Measurements from ENCODE around the gene ATF1.

DNA sequence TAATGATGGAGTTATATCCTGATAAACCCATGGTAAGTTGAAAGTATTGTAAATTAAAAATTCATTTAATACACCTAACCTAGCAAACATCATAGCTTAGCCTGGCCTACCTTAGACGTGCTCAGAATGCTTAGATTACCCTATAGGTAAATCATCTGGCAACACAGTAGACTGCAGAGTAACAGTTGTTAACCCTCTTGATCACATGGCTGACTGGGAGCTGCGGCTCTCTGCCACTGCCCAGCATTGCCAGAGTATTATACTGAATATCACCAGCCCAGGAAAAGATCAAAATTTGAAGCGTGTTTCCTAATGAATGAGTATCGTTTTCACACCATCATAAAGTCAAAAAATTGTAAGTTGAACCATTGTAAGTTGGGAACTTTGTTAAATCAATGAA, 61.0 kb downstream of the ATF1 start:
- TF ChIP-seq, protein P1, sequence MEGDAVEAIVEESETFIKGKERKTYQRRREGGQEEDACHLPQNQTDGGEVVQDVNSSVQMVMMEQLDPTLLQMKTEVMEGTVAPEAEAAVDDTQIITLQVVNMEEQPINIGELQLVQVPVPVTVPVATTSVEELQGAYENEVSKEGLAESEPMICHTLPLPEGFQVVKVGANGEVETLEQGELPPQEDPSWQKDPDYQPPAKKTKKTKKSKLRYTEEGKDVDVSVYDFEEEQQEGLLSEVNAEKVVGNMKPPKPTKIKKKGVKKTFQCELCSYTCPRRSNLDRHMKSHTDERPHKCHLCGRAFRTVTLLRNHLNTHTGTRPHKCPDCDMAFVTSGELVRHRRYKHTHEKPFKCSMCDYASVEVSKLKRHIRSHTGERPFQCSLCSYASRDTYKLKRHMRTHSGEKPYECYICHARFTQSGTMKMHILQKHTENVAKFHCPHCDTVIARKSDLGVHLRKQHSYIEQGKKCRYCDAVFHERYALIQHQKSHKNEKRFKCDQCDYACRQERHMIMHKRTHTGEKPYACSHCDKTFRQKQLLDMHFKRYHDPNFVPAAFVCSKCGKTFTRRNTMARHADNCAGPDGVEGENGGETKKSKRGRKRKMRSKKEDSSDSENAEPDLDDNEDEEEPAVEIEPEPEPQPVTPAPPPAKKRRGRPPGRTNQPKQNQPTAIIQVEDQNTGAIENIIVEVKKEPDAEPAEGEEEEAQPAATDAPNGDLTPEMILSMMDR (IDR thresholded peaks at IDR 0.05; ENCODE audit: control extremely low read depth in 1 of 3, insufficient read depth in 1 of 3, low read depth in 1 of 3, low read length in 3 of 3), result no peak
- TF ChIP-seq, protein P2, sequence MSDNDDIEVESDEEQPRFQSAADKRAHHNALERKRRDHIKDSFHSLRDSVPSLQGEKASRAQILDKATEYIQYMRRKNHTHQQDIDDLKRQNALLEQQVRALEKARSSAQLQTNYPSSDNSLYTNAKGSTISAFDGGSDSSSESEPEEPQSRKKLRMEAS (IDR thresholded peaks at IDR 0.05), result no peak
- TF ChIP-seq SRF (IDR thresholded peaks at IDR 0.05; ENCODE audit: low read depth, low read length), result no peak
- TF ChIP-seq POLR2AphosphoS5 (IDR thresholded peaks at IDR 0.05; ENCODE audit: low read depth, low read length), result no peak
- no peak for TF ChIP-seq FOSL1 (IDR thresholded peaks at IDR 0.05; ENCODE audit: insufficient read depth, low read depth, low read length)
- TF ChIP-seq, protein P3, sequence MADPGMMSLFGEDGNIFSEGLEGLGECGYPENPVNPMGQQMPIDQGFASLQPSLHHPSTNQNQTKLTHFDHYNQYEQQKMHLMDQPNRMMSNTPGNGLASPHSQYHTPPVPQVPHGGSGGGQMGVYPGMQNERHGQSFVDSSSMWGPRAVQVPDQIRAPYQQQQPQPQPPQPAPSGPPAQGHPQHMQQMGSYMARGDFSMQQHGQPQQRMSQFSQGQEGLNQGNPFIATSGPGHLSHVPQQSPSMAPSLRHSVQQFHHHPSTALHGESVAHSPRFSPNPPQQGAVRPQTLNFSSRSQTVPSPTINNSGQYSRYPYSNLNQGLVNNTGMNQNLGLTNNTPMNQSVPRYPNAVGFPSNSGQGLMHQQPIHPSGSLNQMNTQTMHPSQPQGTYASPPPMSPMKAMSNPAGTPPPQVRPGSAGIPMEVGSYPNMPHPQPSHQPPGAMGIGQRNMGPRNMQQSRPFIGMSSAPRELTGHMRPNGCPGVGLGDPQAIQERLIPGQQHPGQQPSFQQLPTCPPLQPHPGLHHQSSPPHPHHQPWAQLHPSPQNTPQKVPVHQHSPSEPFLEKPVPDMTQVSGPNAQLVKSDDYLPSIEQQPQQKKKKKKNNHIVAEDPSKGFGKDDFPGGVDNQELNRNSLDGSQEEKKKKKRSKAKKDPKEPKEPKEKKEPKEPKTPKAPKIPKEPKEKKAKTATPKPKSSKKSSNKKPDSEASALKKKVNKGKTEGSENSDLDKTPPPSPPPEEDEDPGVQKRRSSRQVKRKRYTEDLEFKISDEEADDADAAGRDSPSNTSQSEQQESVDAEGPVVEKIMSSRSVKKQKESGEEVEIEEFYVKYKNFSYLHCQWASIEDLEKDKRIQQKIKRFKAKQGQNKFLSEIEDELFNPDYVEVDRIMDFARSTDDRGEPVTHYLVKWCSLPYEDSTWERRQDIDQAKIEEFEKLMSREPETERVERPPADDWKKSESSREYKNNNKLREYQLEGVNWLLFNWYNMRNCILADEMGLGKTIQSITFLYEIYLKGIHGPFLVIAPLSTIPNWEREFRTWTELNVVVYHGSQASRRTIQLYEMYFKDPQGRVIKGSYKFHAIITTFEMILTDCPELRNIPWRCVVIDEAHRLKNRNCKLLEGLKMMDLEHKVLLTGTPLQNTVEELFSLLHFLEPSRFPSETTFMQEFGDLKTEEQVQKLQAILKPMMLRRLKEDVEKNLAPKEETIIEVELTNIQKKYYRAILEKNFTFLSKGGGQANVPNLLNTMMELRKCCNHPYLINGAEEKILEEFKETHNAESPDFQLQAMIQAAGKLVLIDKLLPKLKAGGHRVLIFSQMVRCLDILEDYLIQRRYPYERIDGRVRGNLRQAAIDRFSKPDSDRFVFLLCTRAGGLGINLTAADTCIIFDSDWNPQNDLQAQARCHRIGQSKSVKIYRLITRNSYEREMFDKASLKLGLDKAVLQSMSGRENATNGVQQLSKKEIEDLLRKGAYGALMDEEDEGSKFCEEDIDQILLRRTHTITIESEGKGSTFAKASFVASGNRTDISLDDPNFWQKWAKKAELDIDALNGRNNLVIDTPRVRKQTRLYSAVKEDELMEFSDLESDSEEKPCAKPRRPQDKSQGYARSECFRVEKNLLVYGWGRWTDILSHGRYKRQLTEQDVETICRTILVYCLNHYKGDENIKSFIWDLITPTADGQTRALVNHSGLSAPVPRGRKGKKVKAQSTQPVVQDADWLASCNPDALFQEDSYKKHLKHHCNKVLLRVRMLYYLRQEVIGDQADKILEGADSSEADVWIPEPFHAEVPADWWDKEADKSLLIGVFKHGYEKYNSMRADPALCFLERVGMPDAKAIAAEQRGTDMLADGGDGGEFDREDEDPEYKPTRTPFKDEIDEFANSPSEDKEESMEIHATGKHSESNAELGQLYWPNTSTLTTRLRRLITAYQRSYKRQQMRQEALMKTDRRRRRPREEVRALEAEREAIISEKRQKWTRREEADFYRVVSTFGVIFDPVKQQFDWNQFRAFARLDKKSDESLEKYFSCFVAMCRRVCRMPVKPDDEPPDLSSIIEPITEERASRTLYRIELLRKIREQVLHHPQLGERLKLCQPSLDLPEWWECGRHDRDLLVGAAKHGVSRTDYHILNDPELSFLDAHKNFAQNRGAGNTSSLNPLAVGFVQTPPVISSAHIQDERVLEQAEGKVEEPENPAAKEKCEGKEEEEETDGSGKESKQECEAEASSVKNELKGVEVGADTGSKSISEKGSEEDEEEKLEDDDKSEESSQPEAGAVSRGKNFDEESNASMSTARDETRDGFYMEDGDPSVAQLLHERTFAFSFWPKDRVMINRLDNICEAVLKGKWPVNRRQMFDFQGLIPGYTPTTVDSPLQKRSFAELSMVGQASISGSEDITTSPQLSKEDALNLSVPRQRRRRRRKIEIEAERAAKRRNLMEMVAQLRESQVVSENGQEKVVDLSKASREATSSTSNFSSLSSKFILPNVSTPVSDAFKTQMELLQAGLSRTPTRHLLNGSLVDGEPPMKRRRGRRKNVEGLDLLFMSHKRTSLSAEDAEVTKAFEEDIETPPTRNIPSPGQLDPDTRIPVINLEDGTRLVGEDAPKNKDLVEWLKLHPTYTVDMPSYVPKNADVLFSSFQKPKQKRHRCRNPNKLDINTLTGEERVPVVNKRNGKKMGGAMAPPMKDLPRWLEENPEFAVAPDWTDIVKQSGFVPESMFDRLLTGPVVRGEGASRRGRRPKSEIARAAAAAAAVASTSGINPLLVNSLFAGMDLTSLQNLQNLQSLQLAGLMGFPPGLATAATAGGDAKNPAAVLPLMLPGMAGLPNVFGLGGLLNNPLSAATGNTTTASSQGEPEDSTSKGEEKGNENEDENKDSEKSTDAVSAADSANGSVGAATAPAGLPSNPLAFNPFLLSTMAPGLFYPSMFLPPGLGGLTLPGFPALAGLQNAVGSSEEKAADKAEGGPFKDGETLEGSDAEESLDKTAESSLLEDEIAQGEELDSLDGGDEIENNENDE (IDR thresholded peaks at IDR 0.05; ENCODE audit: insufficient replicate concordance, low read length), result no peak
- no peak for TF ChIP-seq SUZ12 (IDR thresholded peaks at IDR 0.05; ENCODE audit: low read length)
- TF ChIP-seq CEBPB (IDR thresholded peaks at IDR 0.05; ENCODE audit: low read depth, low read length), result no peak
- TF ChIP-seq PHF8 (conservative IDR thresholded peaks at IDR 0.05; ENCODE audit: low read depth, low read length), result no peak
- TF ChIP-seq, protein P4, sequence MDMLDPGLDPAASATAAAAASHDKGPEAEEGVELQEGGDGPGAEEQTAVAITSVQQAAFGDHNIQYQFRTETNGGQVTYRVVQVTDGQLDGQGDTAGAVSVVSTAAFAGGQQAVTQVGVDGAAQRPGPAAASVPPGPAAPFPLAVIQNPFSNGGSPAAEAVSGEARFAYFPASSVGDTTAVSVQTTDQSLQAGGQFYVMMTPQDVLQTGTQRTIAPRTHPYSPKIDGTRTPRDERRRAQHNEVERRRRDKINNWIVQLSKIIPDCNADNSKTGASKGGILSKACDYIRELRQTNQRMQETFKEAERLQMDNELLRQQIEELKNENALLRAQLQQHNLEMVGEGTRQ (IDR thresholded peaks at IDR 0.05; ENCODE audit: low read length), result no peak
- no peak for TF ChIP-seq POLR2A (IDR thresholded peaks at IDR 0.05; ENCODE audit: control extremely low read depth in 1 of 2, low read depth in 2 of 2, low read length in 2 of 2)
- TF ChIP-seq EZH2 (IDR thresholded peaks at IDR 0.05; ENCODE audit: low read depth, low read length, severe bottlenecking), result no peak
- TF ChIP-seq RAD21 (IDR thresholded peaks at IDR 0.05 in 1 of 2, conservative IDR thresholded peaks at IDR 0.05 in 1 of 2; ENCODE audit: low read depth in 2 of 2, low read length in 2 of 2), result no peak
